Nephron (organoid): ENCODE measurements around the gene UBASH3B.

Experiments
- H3K27ac Mint-ChIP-seq, 3 experiments: 2 replicates each; pipeline ENCODE4 v1.8.0; 2020; ENCODE audit warnings: mixed read lengths in 3 of 3, mild to moderate bottlenecking in 2 of 3, moderate library complexity in 1 of 3
- H3K27me3 Mint-ChIP-seq: 2 replicates; pipeline ENCODE4 v1.8.0; 2021; ENCODE audit warnings: low read depth, mild to moderate bottlenecking, moderate library complexity, mixed read lengths
- H3K36me3 Mint-ChIP-seq: 2 replicates; pipeline ENCODE4 v1.8.0; 2020; ENCODE audit warnings: low read depth, mixed read lengths
- H3K4me1 Mint-ChIP-seq: 2 replicates; pipeline ENCODE4 v1.8.0; 2020; ENCODE audit warnings: mixed read lengths
- H3K4me3 Mint-ChIP-seq, 3 experiments: 2 replicates each; pipeline ENCODE4 v1.8.0; 2020; ENCODE audit warnings: mild to moderate bottlenecking in 3 of 3, mixed read lengths in 3 of 3, moderate library complexity in 2 of 3
- H3K9me3 Mint-ChIP-seq: 2 replicates; pipeline ENCODE4 v1.8.0; 2020; ENCODE audit warnings: mixed read lengths
- TF ChIP-seq, protein P1 (sequence below), 3 experiments: fragments of 200-600 bp; sonication (generic); IDR thresholded peaks; one replicate each; pipeline ENCODE4 v1.5.0; 2021; ENCODE audit warnings: antibody characterized with exemption in 3 of 3; ENCODE audit not compliant: unreplicated experiment in 3 of 3

UBASH3B gene

DNA sequence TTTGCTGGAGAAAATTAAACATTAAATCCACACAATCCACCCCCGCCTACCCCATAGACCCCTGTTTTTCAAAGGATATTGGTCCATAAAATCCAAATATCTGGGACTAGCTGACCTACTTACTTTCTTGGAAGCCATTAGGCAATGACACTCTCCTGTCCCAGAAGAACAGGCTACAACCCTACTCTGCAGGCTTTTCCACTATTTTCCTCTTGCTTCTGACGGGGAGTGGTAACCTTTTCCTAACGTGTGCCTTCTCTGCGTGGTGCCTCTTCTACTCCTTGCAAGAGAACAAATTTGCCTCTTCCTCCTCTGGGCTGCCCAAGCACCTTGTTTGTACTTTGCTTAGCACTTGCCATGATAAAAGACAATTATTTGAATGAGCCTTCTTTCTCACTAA lies 51.6 kb downstream of the UBASH3B start:
- H3K36me3 Mint-ChIP-seq = no peaks in the 10 kb centered on the region
- TF ChIP-seq, protein P1, sequence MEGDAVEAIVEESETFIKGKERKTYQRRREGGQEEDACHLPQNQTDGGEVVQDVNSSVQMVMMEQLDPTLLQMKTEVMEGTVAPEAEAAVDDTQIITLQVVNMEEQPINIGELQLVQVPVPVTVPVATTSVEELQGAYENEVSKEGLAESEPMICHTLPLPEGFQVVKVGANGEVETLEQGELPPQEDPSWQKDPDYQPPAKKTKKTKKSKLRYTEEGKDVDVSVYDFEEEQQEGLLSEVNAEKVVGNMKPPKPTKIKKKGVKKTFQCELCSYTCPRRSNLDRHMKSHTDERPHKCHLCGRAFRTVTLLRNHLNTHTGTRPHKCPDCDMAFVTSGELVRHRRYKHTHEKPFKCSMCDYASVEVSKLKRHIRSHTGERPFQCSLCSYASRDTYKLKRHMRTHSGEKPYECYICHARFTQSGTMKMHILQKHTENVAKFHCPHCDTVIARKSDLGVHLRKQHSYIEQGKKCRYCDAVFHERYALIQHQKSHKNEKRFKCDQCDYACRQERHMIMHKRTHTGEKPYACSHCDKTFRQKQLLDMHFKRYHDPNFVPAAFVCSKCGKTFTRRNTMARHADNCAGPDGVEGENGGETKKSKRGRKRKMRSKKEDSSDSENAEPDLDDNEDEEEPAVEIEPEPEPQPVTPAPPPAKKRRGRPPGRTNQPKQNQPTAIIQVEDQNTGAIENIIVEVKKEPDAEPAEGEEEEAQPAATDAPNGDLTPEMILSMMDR (IDR thresholded peaks at IDR 0.05; ENCODE audit: unreplicated experiment in 3 of 3) = no peak
- peaks cover 12% of the 10 kb centered on the region for H3K27me3 Mint-ChIP-seq
- H3K27ac Mint-ChIP-seq = no peak overlapping the region
- H3K4me3 Mint-ChIP-seq = no peak overlapping the region
- no peaks in the 10 kb centered on the region for H3K9me3 Mint-ChIP-seq
- peaks cover 28% of the 10 kb centered on the region for H3K4me1 Mint-ChIP-seq

DNA sequence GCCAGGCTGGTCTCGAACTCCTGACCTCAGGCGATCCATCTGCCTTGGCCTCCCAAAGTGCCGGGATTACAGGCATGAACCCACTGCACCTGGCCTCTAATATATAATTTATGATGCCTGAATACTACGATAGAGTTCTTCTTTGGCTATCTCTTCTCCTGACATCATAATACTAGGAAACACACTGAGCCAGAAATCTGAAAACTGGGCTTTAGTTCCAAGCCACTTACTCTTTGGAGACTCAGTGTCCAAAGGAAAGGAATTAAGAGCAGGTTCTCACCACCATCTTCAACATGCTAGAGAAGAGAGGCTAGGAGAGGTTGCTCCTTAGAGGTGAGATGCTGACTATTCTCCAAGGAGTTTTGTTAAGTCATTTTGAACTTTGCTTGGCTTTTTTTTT lies 52.4 kb downstream of the UBASH3B start:
- H3K27ac Mint-ChIP-seq = no peak overlapping the region
- peaks cover 32% of the 10 kb centered on the region for H3K4me1 Mint-ChIP-seq
- no peak overlapping the region for H3K4me3 Mint-ChIP-seq
- H3K36me3 Mint-ChIP-seq = no peaks in the 10 kb centered on the region
- TF ChIP-seq, protein P1 (IDR thresholded peaks at IDR 0.05; ENCODE audit: unreplicated experiment in 3 of 3) = no peak
- no peaks in the 10 kb centered on the region for H3K9me3 Mint-ChIP-seq
- H3K27me3 Mint-ChIP-seq = peaks cover 12% of the 10 kb centered on the region

DNA sequence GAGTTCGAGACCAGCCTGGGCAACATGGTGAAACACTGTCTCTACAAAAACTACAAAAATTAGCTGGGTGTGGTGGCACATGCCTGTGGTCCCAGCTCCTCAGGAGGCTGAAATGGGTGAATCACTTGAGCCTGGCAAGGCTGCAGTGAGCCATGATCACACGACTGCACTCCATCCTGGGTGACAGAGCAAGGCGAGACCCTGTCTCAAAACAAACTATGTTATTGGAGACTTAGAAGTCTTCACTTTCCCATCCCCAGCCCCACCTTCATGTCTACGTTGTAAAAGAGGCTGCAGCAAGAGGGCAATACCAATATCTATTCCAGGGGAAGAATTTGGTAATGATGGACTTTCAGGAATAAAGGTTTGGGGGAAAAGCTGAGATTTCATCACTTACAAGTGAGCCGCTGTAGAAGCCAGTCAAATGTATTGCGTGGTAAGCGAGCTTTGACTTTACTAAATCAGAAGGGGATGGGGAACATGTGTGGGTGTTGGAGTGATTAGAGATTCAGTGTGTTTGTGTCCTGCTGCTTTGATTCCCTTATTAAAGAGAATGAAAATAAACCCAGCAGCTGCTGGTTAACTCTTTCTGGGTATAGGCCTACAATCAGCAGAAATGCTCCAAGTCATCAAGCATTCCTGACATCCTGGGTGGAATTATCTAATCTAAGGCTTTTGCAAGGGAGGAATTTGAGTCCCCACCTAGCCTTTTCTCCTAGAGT lies 53.7 kb downstream of the UBASH3B start:
- TF ChIP-seq, protein P1 (IDR thresholded peaks at IDR 0.05; ENCODE audit: unreplicated experiment in 3 of 3) = no peak
- Mint-ChIP-seq H3K27ac (peak overlapping the region in 2 of 3 experiments; percentile 41 to 81), H3K36me3 (no peaks in the 10 kb centered on the region), H3K9me3 (no peaks in the 10 kb centered on the region), H3K27me3 (peaks cover 12% of the 10 kb centered on the region), H3K4me1 (peaks cover 32% of the 10 kb centered on the region), H3K4me3 (no peak overlapping the region)

DNA sequence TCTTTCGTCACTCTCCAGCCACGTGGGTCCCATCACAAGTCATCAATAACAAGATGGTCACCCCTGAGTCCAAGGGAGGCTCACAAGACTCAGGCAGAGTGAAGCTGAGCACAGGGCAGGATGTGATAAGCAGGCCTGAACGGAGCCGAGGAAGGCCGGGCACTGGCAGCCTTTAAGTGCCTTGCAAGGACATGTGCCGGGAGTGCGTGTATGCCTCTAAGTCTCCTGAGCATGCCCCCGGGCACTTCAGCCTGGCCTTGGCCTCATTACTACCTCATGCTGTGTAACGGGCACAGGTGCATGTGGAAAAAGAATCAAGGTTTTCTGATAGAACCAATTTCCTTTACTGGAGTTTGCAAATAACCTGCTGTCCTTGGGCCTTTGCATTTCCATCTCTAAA lies 55.8 kb downstream of the UBASH3B start:
- H3K4me1 Mint-ChIP-seq = peaks cover 39% of the 10 kb centered on the region
- TF ChIP-seq, protein P1 (IDR thresholded peaks at IDR 0.05; ENCODE audit: unreplicated experiment in 3 of 3) = no peak
- H3K9me3 Mint-ChIP-seq = no peaks in the 10 kb centered on the region
- H3K27ac Mint-ChIP-seq = no peak overlapping the region
- H3K4me3 Mint-ChIP-seq = no peak overlapping the region
- peaks cover 8% of the 10 kb centered on the region for H3K27me3 Mint-ChIP-seq
- H3K36me3 Mint-ChIP-seq = no peaks in the 10 kb centered on the region

DNA sequence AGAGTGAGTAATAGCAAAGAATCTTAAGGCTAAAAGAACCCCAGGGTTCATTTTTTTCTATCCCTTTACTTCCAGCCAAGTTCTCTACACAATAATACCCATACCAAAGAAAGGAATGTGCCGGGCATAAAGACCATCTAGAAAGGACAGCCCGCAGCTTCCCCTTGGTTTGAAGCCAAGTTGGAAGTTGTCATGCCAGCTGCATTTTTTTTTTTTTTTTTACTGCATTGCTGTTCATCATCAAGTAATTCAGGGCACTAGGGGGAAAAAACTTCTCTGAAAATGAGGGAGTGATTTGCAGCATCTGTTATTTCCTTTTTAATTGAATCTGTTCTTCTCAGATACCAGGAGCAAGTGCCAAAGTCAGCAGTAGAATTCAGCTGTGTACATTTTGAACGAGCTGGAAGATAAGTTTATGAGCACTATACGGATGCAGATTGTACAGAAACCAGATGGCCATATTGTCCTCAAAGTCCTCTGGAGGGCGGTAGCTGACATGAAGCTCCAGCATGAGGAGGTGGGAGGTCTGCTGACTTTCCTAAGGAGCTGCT lies 56.4 kb downstream of the UBASH3B start:
- H3K4me1 Mint-ChIP-seq = peaks cover 35% of the 10 kb centered on the region
- H3K27me3 Mint-ChIP-seq = peaks cover 8% of the 10 kb centered on the region
- no peak overlapping the region for H3K4me3 Mint-ChIP-seq
- no peaks in the 10 kb centered on the region for H3K36me3 Mint-ChIP-seq
- peak overlapping the region in 2 of 3 experiments; percentile 46 to 86 for H3K27ac Mint-ChIP-seq
- TF ChIP-seq, protein P1 (IDR thresholded peaks at IDR 0.05; ENCODE audit: unreplicated experiment in 3 of 3) = no peak
- no peaks in the 10 kb centered on the region for H3K9me3 Mint-ChIP-seq

DNA sequence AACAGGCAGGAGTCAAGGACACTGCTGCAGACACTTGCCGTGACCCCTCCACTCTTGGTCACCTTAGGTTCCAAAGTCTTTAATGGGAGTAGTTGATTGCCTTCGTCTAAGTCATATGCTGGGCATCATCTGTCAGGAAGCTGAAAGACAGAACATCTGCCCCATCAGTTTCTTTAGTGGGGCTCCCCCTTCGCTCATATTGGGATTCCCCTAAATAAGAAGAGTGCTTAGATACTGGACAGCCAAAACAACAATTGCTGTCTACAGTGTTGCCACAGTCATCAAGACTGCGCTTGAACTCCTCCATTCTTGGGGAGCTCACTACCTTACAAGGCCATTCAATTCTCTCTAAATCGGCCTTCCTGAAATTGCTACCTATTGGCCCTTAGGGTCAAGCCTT lies 58.5 kb downstream of the UBASH3B start:
- H3K27ac Mint-ChIP-seq = no peak overlapping the region
- H3K27me3 Mint-ChIP-seq = peaks cover 11% of the 10 kb centered on the region
- H3K36me3 Mint-ChIP-seq = no peaks in the 10 kb centered on the region
- no peaks in the 10 kb centered on the region for H3K9me3 Mint-ChIP-seq
- TF ChIP-seq, protein P1 (IDR thresholded peaks at IDR 0.05; ENCODE audit: unreplicated experiment in 3 of 3) = no peak
- peaks cover 30% of the 10 kb centered on the region for H3K4me1 Mint-ChIP-seq
- no peak overlapping the region for H3K4me3 Mint-ChIP-seq
